ENCODE measurements around the gene PRUNE2. TPM values are rescaled to one million over a fixed set of nuclear protein-coding genes. Genes with fewer than 3 reads are reported as not detected.

The PRUNE2 gene
- total and polyA plus RNA-seq, 2 of the 8 experiments (the other 6 are each of a cell fraction or from before 2014, with no cell fraction given): 5.5 to 13.3 TPM

DNA sequence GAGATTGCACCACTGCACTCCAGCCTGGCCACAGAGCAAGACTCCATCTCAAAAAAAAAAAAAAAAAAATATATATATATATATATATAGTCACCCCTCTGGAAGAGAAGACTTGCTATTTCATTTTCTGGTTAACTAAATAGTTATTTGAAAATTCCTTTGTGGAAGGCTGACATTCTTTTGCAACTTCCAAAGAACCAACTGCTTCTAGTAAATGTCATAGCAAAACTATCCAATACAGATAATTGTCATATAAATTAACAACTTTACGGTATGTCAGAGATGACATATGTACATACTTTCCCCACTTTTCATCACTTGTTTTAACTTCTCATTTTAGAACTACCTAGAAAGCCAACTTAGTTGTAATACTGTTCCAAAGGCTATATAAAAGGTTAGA, 50.9 kb downstream of the PRUNE2 start:
- no peak overlapping the region for H3K27ac ChIP-seq (ENCODE audit: low read depth, low read length)
- DNase-seq (ENCODE audit: low read depth in 1 of 2, low spot score in 2 of 2): no peak
- no peak overlapping the region for H2AK5ac ChIP-seq (ENCODE audit: low read depth, low read length)
- no peak overlapping the region for H4K8ac ChIP-seq (ENCODE audit: extremely low read depth, insufficient read depth, low read length)
- H4K91ac ChIP-seq (replicated peaks; ENCODE audit: insufficient read length, low read length): no peak overlapping the region
- WGBS, 2 experiments (ENCODE audit: extremely low coverage in 1 of 2, insufficient coverage in 1 of 2, insufficient read length in 1 of 2, insufficient replicate concordance in 2 of 2, low coverage in 1 of 2, low lambda C conversion rate in 2 of 2, missing lambda C conversion rate in 1 of 2): 93% methylated on average over 1 of the region's 1 CpG; no CpG with 5 or more reads in 1 of the 2 experiments
- H3K4me1 ChIP-seq (replicated peaks in 1 of 4; ENCODE audit: control insufficient read depth in 3 of 4, insufficient read depth in 4 of 4, low read length in 3 of 4): peaks cover 0 to 4% (median 0%) of the 10 kb centered on the region in 4 experiments; a peak in 1 of 7 replicates
- no peak overlapping the region for H3K4ac ChIP-seq (replicated peaks; ENCODE audit: insufficient read length, low read depth, low read length)
- H3K36me3 ChIP-seq (ENCODE audit: control insufficient read depth in 2 of 4, insufficient read depth in 4 of 4, low read length in 3 of 4): no peaks in the 10 kb centered on the region
- no peak for FAIRE-seq
- H2AFZ ChIP-seq (ENCODE audit: low read length): no peak overlapping the region
- no peaks in the 10 kb centered on the region for H3K79me1 ChIP-seq (ENCODE audit: low read depth, low read length)
- H3K9me3 ChIP-seq (ENCODE audit: insufficient read depth in 2 of 2, low read depth in 1 of 2, low read length in 1 of 2): no peaks in the 10 kb centered on the region; a peak in 1 of 4 replicates
- H3K14ac ChIP-seq (ENCODE audit: insufficient read length): no peak overlapping the region
- no peak overlapping the region for H2BK5ac ChIP-seq (ENCODE audit: low read depth, low read length)
- no peaks in the 10 kb centered on the region for H3K27me3 ChIP-seq (replicated peaks in 1 of 4; ENCODE audit: control insufficient read depth in 3 of 4, extremely low read depth in 1 of 4, insufficient read depth in 3 of 4, low read length in 3 of 4)
- no peak overlapping the region for H3K56ac ChIP-seq (replicated peaks; ENCODE audit: insufficient read length, low read depth, low read length)
- H3K9ac ChIP-seq (replicated peaks in 1 of 4; ENCODE audit: extremely low read depth in 1 of 4, low read depth in 3 of 4, low read length in 3 of 4): no peak overlapping the region
- H4K5ac ChIP-seq (ENCODE audit: insufficient read length, low read depth, low read length): no peak overlapping the region
- no peak overlapping the region for H2BK15ac ChIP-seq (ENCODE audit: low read length)
- ChIA-PET POLR2A (ENCODE audit: partially characterized antibody) (no interaction called here), CTCF (ENCODE audit: partially characterized antibody) (interaction anchor here (0.6 to 0.7 kb wide), 2 partner anchors 42 to 931 kb away, joined by 3 to 4 read pairs; no protein-coding TSS in a partner anchor)
- H2BK12ac ChIP-seq (ENCODE audit: low read depth, low read length): no peak overlapping the region
- no peak overlapping the region for H3K4me3 ChIP-seq (ENCODE audit: extremely low read depth in 1 of 4, insufficient read depth in 2 of 4, low read depth in 3 of 4, low read length in 4 of 4)
- H3K79me2 ChIP-seq (ENCODE audit: control insufficient read depth in 1 of 2, insufficient read depth in 2 of 2, low read length in 2 of 2): no peaks in the 10 kb centered on the region
- no peak overlapping the region for H3K4me2 ChIP-seq (ENCODE audit: insufficient read depth in 1 of 2, low read depth in 2 of 2, low read length in 2 of 2)
- H4K20me1 ChIP-seq (replicated peaks in 1 of 2; ENCODE audit: control insufficient read depth in 1 of 2, insufficient read depth in 2 of 2, low read length in 2 of 2): no peaks in the 10 kb centered on the region
- H2BK20ac ChIP-seq (ENCODE audit: low read length): no peak overlapping the region
- H3K23ac ChIP-seq (ENCODE audit: insufficient read length): no peak overlapping the region
- H3K23me2 ChIP-seq (ENCODE audit: low read depth, low read length): no peaks in the 10 kb centered on the region
- H3K18ac ChIP-seq (ENCODE audit: extremely low read depth, low read length): no peak overlapping the region
- no peak overlapping the region for H2BK120ac ChIP-seq (replicated peaks; ENCODE audit: low read depth, low read length)
- TF ChIP-seq, protein P1, sequence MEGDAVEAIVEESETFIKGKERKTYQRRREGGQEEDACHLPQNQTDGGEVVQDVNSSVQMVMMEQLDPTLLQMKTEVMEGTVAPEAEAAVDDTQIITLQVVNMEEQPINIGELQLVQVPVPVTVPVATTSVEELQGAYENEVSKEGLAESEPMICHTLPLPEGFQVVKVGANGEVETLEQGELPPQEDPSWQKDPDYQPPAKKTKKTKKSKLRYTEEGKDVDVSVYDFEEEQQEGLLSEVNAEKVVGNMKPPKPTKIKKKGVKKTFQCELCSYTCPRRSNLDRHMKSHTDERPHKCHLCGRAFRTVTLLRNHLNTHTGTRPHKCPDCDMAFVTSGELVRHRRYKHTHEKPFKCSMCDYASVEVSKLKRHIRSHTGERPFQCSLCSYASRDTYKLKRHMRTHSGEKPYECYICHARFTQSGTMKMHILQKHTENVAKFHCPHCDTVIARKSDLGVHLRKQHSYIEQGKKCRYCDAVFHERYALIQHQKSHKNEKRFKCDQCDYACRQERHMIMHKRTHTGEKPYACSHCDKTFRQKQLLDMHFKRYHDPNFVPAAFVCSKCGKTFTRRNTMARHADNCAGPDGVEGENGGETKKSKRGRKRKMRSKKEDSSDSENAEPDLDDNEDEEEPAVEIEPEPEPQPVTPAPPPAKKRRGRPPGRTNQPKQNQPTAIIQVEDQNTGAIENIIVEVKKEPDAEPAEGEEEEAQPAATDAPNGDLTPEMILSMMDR (IDR thresholded peaks at IDR 0.05; ENCODE audit: control extremely low read depth in 1 of 3, insufficient read depth in 1 of 3, low read depth in 1 of 3, low read length in 3 of 3): no peak
- no peak for TF ChIP-seq NRF1 (IDR thresholded peaks at IDR 0.05; ENCODE audit: low read depth, low read length)
- no peak for TF ChIP-seq BCL11A (IDR thresholded peaks at IDR 0.05; ENCODE audit: low read depth in 2 of 2, low read length in 2 of 2)
- TF ChIP-seq RXRA (IDR thresholded peaks at IDR 0.05; ENCODE audit: insufficient read depth, low read depth, low read length): no peak
- TF ChIP-seq TAF1 (IDR thresholded peaks at IDR 0.05; ENCODE audit: low read depth, low read length): no peak
- TF ChIP-seq RFX5 (IDR thresholded peaks at IDR 0.05; ENCODE audit: borderline replicate concordance, low read depth, low read length): no peak
- TF ChIP-seq, protein P2, sequence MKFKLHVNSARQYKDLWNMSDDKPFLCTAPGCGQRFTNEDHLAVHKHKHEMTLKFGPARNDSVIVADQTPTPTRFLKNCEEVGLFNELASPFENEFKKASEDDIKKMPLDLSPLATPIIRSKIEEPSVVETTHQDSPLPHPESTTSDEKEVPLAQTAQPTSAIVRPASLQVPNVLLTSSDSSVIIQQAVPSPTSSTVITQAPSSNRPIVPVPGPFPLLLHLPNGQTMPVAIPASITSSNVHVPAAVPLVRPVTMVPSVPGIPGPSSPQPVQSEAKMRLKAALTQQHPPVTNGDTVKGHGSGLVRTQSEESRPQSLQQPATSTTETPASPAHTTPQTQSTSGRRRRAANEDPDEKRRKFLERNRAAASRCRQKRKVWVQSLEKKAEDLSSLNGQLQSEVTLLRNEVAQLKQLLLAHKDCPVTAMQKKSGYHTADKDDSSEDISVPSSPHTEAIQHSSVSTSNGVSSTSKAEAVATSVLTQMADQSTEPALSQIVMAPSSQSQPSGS (IDR thresholded peaks at IDR 0.05; ENCODE audit: low read length): no peak
- TF ChIP-seq GTF2F1 (IDR thresholded peaks at IDR 0.05; ENCODE audit: borderline replicate concordance, low read depth, low read length): no peak
- TF ChIP-seq, protein P3, sequence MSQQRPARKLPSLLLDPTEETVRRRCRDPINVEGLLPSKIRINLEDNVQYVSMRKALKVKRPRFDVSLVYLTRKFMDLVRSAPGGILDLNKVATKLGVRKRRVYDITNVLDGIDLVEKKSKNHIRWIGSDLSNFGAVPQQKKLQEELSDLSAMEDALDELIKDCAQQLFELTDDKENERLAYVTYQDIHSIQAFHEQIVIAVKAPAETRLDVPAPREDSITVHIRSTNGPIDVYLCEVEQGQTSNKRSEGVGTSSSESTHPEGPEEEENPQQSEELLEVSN (IDR thresholded peaks at IDR 0.05): no peak

Data from H1 (cell line).